ENCODE results near the gene KANSL1L. TPM values are rescaled to one million over a fixed set of nuclear protein-coding genes. Genes with fewer than 3 reads are reported as not detected.

KANSL1L gene
- polyA plus RNA-seq, 1 experiment = 2.8 TPM

- POLR2A ChIA-PET = no interaction called here
- Histone ChIP-seq H3K36me3 (ENCODE audit: control insufficient read depth, insufficient read depth, low read length) (no peaks in the 10 kb centered on the region), H3K4me3 (ENCODE audit: low read depth, low read length) (peak overlapping the region; percentile 55), H3K27me3 (ENCODE audit: control insufficient read depth, insufficient read depth, low read length) (no peaks in the 10 kb centered on the region)
- TF ChIP-seq CTCF (IDR thresholded peaks at IDR 0.05; ENCODE audit: insufficient read depth, low read depth, low read length) = no peak
- DNase-seq (ENCODE audit: low read depth) = no peak
- CTCF ChIA-PET = interaction anchor here (1.4 kb wide), 1 partner anchor 193 kb away, joined by 4 read pairs; no protein-coding TSS in a partner anchor
Observed at GRCh38 chr2:210003359-210003758, 167.8 kb downstream of the KANSL1L start.

GRCh38 chr2:210002158-210003157 is 168.8 kb downstream of the KANSL1L start, which contains the start of gene RPE:
Gene RPE (plus strand): TSS chr2:210002638. CDS start chr2:210002662, 24 bp downstream.
- no peak for TF ChIP-seq CTCF (IDR thresholded peaks at IDR 0.05; ENCODE audit: insufficient read depth, low read depth, low read length)
- DNase-seq (ENCODE audit: low read depth) = peak; percentile 66
- ChIA-PET CTCF (no interaction called here), POLR2A (no interaction called here)
- peak within 1 kb of the TSS; percentile 55 for H3K4me3 ChIP-seq (ENCODE audit: low read depth, low read length)
- H3K27me3 ChIP-seq (ENCODE audit: control insufficient read depth, insufficient read depth, low read length) = no peaks in the 10 kb centered on the region
- no peaks in the 10 kb centered on the region for H3K36me3 ChIP-seq (ENCODE audit: control insufficient read depth, insufficient read depth, low read length)

- H3K4me3 ChIP-seq (ENCODE audit: low read depth, low read length) = no peak overlapping the region
- H3K27me3 ChIP-seq (ENCODE audit: control insufficient read depth, insufficient read depth, low read length) = no peaks in the 10 kb centered on the region
- TF ChIP-seq CTCF (IDR thresholded peaks at IDR 0.05; ENCODE audit: insufficient read depth, low read depth, low read length) = no peak
- ChIA-PET CTCF (no interaction called here), POLR2A (no interaction called here)
- no peaks in the 10 kb centered on the region for H3K36me3 ChIP-seq (ENCODE audit: control insufficient read depth, insufficient read depth, low read length)
- DNase-seq (ENCODE audit: low read depth) = no peak
Observed at GRCh38 chr2:210000464-210001324, 170.5 kb downstream of the KANSL1L start.

GRCh38 chr2:209998596-209998995 is 172.6 kb downstream of the KANSL1L start:
- POLR2A ChIA-PET = no interaction called here
- TF ChIP-seq CTCF (IDR thresholded peaks at IDR 0.05; ENCODE audit: insufficient read depth, low read depth, low read length) = no peak
- CTCF ChIA-PET = interaction anchor here (1.0 kb wide), 1 partner anchor 38 kb away, joined by 4 read pairs; no protein-coding TSS in a partner anchor

GRCh38 chr2:209993968-209994367 is 177.2 kb downstream of the KANSL1L start:
- no peak overlapping the region for H3K4me3 ChIP-seq (ENCODE audit: low read depth, low read length)
- H3K27me3 ChIP-seq (ENCODE audit: control insufficient read depth, insufficient read depth, low read length) = no peaks in the 10 kb centered on the region
- DNase-seq (ENCODE audit: low read depth) = no peak
- no peaks in the 10 kb centered on the region for H3K36me3 ChIP-seq (ENCODE audit: control insufficient read depth, insufficient read depth, low read length)
- TF ChIP-seq CTCF (IDR thresholded peaks at IDR 0.05; ENCODE audit: insufficient read depth, low read depth, low read length) = no peak
- ChIA-PET POLR2A (no interaction called here), CTCF (interaction anchor here (1.0 kb wide), 1 partner anchor 205 kb away, joined by 3 read pairs; no protein-coding TSS in a partner anchor)

More at GRCh38 chr2:209998596-209998995, 172.6 kb downstream of the KANSL1L start:
- H3K4me3 ChIP-seq (ENCODE audit: low read depth, low read length) = no peak overlapping the region
- no peaks in the 10 kb centered on the region for H3K27me3 ChIP-seq (ENCODE audit: control insufficient read depth, insufficient read depth, low read length)
- no peak for DNase-seq (ENCODE audit: low read depth)
- H3K36me3 ChIP-seq (ENCODE audit: control insufficient read depth, insufficient read depth, low read length) = no peaks in the 10 kb centered on the region
